Measurements from ENCODE around the gene PRKAR2A. TPM values are rescaled to one million over a fixed set of nuclear protein-coding genes. Genes with fewer than 3 reads are reported as not detected.

The PRKAR2A gene
- total and polyA plus RNA-seq, 2 experiments from 2014 or later, result 13.5 to 30.2 TPM

GRCh38 chr3:48896936-48897335 lies 49.3 kb upstream of the PRKAR2A start (continued):
- no peak for TF ChIP-seq ZNF462 (CRISPR knock-in tag; IDR thresholded peaks at IDR 0.05)

GRCh38 chr3:48894516-48894915 lies 46.8 kb upstream of the PRKAR2A start:
- Mint-ChIP-seq H3K4me3 (no peak overlapping the region), H3K4me1 (peaks cover 14% of the 10 kb centered on the region), H3K27ac (no peak overlapping the region), H3K9me3 (no peaks in the 10 kb centered on the region), H3K36me3 (ENCODE audit: low read depth) (no peaks in the 10 kb centered on the region), H3K27me3 (ENCODE audit: insufficient read depth, low read depth, poor library complexity) (peaks cover 21% of the 10 kb centered on the region)
- no peak overlapping the region for H2AFZ ChIP-seq
- no peaks in the 10 kb centered on the region; the same call in 1 of the 2 replicates for H3K4me1 ChIP-seq (ENCODE audit: insufficient read depth)
- no peak overlapping the region for H3K27ac ChIP-seq (ENCODE audit: low read depth)
- no peak for ATAC-seq
- H3K4me2 ChIP-seq, result no peak overlapping the region
- no peak for DNase-seq (ENCODE audit: low spot score)
- H4K20me1 ChIP-seq (replicated peaks; ENCODE audit: insufficient read depth), result no peaks in the 10 kb centered on the region
- no peak overlapping the region for H3K4me3 ChIP-seq
- H3K9me2 ChIP-seq (ENCODE audit: insufficient read depth), result no peaks in the 10 kb centered on the region
- no peaks in the 10 kb centered on the region for H3K36me3 ChIP-seq (ENCODE audit: insufficient read depth)
- no peaks in the 10 kb centered on the region for H3F3A ChIP-seq (replicated peaks; ENCODE audit: low read depth)
- H3K27me3 ChIP-seq (ENCODE audit: insufficient read depth), result 0 out of 2 replicates have a peak, but pooled peaks cover 7% of the 10 kb centered on the region
- no peaks in the 10 kb centered on the region for H3K79me2 ChIP-seq (replicated peaks; ENCODE audit: insufficient read depth)
- TF ChIP-seq POLR2AphosphoS5 (IDR thresholded peaks at IDR 0.05; ENCODE audit: low read depth) (no peak), ETS1 (IDR thresholded peaks at IDR 0.05) (no peak), NANOG (IDR thresholded peaks at IDR 0.05; ENCODE audit: borderline replicate concordance) (no peak), EZH2phosphoT487 (IDR thresholded peaks at IDR 0.05; ENCODE audit: unreplicated experiment) (no peak), REST (IDR thresholded peaks at IDR 0.05; ENCODE audit: unreplicated experiment) (no peak), CTCF (conservative IDR thresholded peaks at IDR 0.05; ENCODE audit: low read depth in 2 of 2) (no peak), EZH2 (IDR thresholded peaks at IDR 0.05; ENCODE audit: low read depth, unreplicated experiment) (no peak), ZNF331 (CRISPR knock-in tag; IDR thresholded peaks at IDR 0.05; ENCODE audit: low read depth) (no peak), STAT1 (IDR thresholded peaks at IDR 0.05; ENCODE audit: unreplicated experiment) (no peak), JUNB (IDR thresholded peaks at IDR 0.05; ENCODE audit: unreplicated experiment) (no peak)
